Thoracic aorta (tissue), 2 donors: ENCODE measurements around the gene S100A10. TPM values are rescaled to one million over a fixed set of nuclear protein-coding genes. Genes with fewer than 3 reads are reported as not detected.
A peak's percentile ranks its signal among the peaks of the same experiment; 100 is the strongest.

Experiments
- ATAC-seq: fragments of 150-250 bp; one replicate; pipeline ENCODE4 v1.8.0; 2017; ENCODE audit warnings: low read depth; ENCODE audit not compliant: insufficient number of reproducible peaks, low FRiP score
- DNase-seq: peaks from one replicate; pipeline ENCODE4 v3.0.0-alpha.2; 2020; ENCODE audit warnings: low spot score
- H3K27ac ChIP-seq, 2 donors: fragments of 200-600 bp; sonication (generic); 1 replicate in 1 of 2; 2 replicates in 1 of 2; pipeline ENCODE4 v1.5.1; 2016; ENCODE audit warnings: mild to moderate bottlenecking in 2 of 2, moderate library complexity in 2 of 2
- H3K27me3 ChIP-seq: fragments of 200-600 bp; sonication (generic); replicated peaks from 2 replicates; pipeline ENCODE4 v1.6.0; 2016; ENCODE audit warnings: mild to moderate bottlenecking; ENCODE audit not compliant: insufficient read depth
- H3K36me3 ChIP-seq: fragments of 200-600 bp; sonication (generic); one replicate; pipeline ENCODE4 v1.5.1; 2016
- H3K4me1 ChIP-seq, 2 donors: fragments of 200-600 bp; sonication (generic); 1 replicate in 1 of 2; 2 replicates in 1 of 2; pipeline versions ENCODE4 v1.5.1 to v1.6.0; 2016; ENCODE audit warnings: low read depth in 2 of 2, mild to moderate bottlenecking in 1 of 2; ENCODE audit not compliant: control insufficient read depth in 1 of 2
- H3K4me3 ChIP-seq: fragments of 200-600 bp; sonication (generic); 2 replicates; pipeline ENCODE4 v1.5.1; 2016; ENCODE audit warnings: mild to moderate bottlenecking
- H3K9me3 ChIP-seq: fragments of 200-600 bp; sonication (generic); 2 replicates; pipeline ENCODE4 v1.5.1; 2016
- total RNA-seq, 2 donors: library from RNA; depleted of rRNA; stranded (reverse); fragments of >200 nt; gene quantifications; one replicate each; pipeline versions ENCODE4 v1.1.0 to v1.2.3, GENCODE V29; 2016
- TF ChIP-seq, protein P1 (sequence below): fragments of 200-600 bp; sonication (generic); IDR thresholded peaks from one replicate; pipeline ENCODE4 v1.5.1; 2019; ENCODE audit warnings: antibody characterized with exemption

Gene S100A10
- total RNA-seq, 2 donors from 2014 or later = 47.0 to 107 TPM

DNA sequence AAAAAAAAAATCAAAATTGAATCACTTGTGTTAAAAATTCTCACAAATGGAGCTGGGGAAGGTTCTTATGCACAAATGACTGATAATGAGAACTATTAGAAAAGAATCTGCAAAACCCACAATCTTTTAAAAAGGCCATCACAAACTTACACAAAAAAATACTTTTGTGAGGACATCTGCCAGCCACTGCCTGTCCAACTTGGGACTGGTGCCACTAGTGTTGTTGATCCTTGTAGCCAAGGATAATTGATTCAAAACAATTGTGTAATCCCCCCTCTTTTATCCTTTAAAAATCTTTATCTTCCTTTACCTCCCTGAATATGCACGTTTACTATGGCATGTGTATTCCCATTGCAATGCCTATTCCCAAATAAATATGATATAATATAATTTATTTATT, 45.2 kb downstream of the S100A10 start:
- no peak for DNase-seq
- ATAC-seq = no peak
- H3K9me3 ChIP-seq = no peaks in the 10 kb centered on the region
- H3K27me3 ChIP-seq = no peaks in the 10 kb centered on the region
- no peak overlapping the region for H3K27ac ChIP-seq
- no peak overlapping the region for H3K4me3 ChIP-seq
- peaks cover 5 to 27% of the 10 kb centered on the region in 2 donors for H3K4me1 ChIP-seq
- TF ChIP-seq, protein P1, sequence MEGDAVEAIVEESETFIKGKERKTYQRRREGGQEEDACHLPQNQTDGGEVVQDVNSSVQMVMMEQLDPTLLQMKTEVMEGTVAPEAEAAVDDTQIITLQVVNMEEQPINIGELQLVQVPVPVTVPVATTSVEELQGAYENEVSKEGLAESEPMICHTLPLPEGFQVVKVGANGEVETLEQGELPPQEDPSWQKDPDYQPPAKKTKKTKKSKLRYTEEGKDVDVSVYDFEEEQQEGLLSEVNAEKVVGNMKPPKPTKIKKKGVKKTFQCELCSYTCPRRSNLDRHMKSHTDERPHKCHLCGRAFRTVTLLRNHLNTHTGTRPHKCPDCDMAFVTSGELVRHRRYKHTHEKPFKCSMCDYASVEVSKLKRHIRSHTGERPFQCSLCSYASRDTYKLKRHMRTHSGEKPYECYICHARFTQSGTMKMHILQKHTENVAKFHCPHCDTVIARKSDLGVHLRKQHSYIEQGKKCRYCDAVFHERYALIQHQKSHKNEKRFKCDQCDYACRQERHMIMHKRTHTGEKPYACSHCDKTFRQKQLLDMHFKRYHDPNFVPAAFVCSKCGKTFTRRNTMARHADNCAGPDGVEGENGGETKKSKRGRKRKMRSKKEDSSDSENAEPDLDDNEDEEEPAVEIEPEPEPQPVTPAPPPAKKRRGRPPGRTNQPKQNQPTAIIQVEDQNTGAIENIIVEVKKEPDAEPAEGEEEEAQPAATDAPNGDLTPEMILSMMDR = no peak
- no peaks in the 10 kb centered on the region for H3K36me3 ChIP-seq

DNA sequence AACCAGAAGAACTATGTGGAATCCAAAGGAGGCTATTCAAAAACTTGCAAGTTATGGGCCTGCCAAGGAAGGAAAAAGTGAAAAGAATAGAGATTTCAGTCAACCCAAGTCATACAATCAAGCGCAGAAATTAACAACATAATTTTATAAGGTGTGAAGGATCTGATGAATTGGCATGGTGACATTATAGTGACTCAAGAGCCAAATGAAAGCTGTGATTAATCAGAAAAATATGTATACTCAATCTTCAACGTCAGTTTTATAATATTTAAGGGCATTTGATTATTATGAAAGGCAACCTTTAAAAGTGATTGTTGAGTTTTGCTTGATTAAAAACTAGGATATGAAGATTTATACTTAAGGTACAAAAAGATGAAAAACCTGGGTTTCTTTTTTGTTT, 46.5 kb downstream of the S100A10 start:
- H3K9me3 ChIP-seq = no peaks in the 10 kb centered on the region
- TF ChIP-seq, protein P1 = no peak
- ATAC-seq (no peak), DNase-seq (no peak)
- H3K4me1 ChIP-seq = peaks cover 5 to 27% of the 10 kb centered on the region in 2 donors
- no peaks in the 10 kb centered on the region for H3K27me3 ChIP-seq
- H3K4me3 ChIP-seq = no peak overlapping the region
- H3K36me3 ChIP-seq = no peaks in the 10 kb centered on the region
- no peak overlapping the region for H3K27ac ChIP-seq

DNA sequence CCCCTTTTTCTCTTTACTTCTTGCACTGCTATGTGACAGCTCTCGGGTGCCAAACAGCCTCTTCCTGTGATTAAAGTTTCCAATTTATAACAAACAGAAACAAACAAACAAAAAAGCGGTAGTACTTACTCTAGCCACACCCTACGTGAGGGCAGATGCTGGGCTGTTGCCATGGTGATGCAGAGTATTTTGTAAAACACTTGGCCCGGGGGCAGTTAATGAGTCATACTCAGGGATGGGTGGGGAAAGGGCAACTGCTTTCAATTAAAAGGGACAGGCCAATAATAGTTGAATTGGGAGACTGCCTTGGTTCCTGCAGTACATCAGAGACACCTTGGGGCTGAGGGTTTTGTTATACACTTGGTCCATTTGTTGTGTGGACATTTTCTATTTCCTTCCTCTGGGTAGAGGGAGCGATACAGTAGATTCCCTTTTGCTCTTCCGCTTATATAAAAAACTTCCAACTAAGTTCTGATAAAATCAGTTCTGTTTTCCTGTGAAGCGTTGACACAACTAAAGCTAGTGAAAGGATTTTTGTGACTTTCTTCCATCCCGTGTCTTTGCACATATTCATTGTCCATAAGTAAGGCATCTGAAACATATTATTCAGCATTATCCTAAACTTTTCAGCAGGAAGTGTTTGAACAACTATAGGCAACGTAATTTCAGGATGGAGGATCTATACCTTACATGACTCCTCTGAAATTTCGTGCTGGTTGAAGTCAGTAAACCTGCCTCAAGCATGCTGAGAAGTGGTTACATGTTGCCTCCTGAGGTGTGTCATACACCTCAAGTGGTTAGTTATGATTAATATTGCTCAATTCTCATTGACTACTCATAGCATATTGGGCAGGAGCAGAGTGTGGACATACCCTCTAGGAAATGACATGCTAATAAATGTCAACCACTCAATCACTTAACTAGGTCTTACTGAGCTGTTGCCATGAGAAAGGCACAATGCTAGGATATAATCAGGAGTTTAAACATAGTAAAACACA, 47.6 kb downstream of the S100A10 start:
- H3K27ac ChIP-seq = peak overlapping the region; percentile 54 to 57
- peak; percentile 61 for ATAC-seq

DNA sequence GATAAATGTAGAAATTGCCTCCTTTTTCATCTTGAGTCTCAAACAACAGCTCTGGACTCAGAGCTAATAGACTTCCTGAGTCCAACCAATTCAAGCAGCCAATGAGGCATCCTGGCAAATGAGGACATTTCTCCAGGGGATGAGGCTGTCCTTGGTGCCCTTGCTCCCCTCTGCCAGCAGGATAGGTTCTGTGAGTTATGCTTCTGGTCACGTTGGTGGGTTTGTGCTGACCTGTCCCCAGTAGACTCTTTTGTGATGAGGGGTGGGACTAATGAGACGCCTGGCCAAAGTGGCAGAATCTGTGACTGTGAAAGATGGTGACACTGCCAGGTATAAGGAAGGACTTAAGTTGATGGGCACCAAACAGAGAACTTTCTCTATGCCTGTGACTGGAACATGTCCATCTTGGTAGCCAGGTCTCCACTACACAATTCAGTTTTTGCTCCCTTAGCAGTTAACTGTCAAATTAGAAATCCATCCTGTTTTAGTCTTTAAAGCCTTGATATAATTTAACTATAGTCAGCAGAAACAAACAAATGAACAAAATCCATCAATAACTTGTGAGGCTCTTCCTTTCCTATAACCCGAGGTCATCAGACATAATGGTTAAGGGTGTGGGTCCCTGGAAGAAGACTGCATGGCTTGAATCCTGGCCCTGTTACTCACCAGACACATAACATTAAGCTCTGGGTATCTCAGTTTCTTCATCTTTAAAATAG, 48.6 kb downstream of the S100A10 start:
- DNase-seq = no peak
- TF ChIP-seq, protein P1 = no peak
- no peaks in the 10 kb centered on the region for H3K36me3 ChIP-seq
- ATAC-seq = no peak
- no peaks in the 10 kb centered on the region for H3K9me3 ChIP-seq
- peak overlapping the region; percentile 54 to 57 for H3K27ac ChIP-seq
- H3K4me1 ChIP-seq = peaks cover 10 to 40% of the 10 kb centered on the region in 2 donors
- no peaks in the 10 kb centered on the region for H3K27me3 ChIP-seq
- H3K4me3 ChIP-seq = no peak overlapping the region

More for the DNA sequence above, 47.6 kb downstream of the S100A10 start:
- peak; percentile 91 for DNase-seq
- Histone ChIP-seq H3K27me3 (no peaks in the 10 kb centered on the region), H3K9me3 (no peaks in the 10 kb centered on the region), H3K4me3 (peak overlapping the region; percentile 21), H3K36me3 (no peaks in the 10 kb centered on the region), H3K4me1 (peaks cover 10 to 38% of the 10 kb centered on the region in 2 donors)
- TF ChIP-seq, protein P1 = no peak
